ENCODE data around the gene CELF5. TPM values are rescaled to one million over a fixed set of nuclear protein-coding genes. Genes with fewer than 3 reads are reported as not detected.

The CELF5 gene
- total RNA-seq, 1 experiment from 2014 or later: 7.7 TPM

DNA sequence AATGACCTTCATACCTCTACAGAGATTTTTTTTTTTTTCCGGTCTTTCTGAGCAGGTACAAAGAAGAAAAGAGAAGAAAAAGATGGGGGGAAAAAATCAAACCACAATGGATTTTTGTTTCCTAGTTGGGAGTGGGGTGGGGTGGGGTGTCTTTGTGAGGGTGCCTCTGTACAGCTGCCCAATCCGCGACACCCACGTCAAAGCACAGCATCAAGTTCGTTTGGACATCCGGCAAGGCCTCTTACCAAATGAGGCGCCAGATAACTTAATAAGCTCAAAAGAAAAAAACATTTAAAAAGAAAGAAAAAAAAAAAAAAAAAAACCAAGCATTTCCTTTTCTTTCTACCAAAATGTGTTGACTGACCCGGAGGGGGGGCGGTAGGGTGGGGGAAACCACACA is 71.6 kb downstream of the CELF5 start:
- POLR2A ChIA-PET: no interaction called here

DNA sequence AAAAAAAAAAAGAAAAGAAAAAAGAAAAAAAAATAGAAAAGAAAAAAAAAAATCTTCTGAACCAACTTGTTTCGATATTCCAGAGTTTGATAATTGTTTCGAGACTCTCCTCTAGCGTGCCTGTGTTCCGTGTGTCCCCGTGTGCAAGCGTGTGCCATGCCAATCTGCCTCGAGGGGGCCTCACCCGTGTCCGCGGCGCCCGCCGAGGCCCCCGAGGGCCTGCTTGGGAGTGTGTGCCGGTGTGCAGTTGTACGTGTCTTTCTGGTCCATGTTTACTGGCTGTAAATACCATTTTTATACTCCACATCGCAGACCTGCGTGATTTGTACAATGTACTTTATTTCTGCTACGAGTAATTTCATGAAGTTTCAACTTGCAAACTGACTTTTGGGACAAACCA is 72.0 kb downstream of the CELF5 start:
- H3K36me3 Mint-ChIP-seq: no peaks in the 10 kb centered on the region
- no peak for ATAC-seq
- no peak overlapping the region for H3K27ac Mint-ChIP-seq
- H3K4me1 Mint-ChIP-seq: no peaks in the 10 kb centered on the region
- no peak for DNase-seq (ENCODE audit: low spot score)
- H3K9me3 Mint-ChIP-seq: peaks cover 7% of the 10 kb centered on the region
- H3K27me3 Mint-ChIP-seq (ENCODE audit: low read depth): peaks cover 17% of the 10 kb centered on the region
- POLR2A ChIA-PET: no interaction called here
- CTCF ChIA-PET: interaction anchor here (1.5 to 1.6 kb wide), 2 partner anchors 8 to 189 kb away, joined by 5 to 14 read pairs; no protein-coding TSS in a partner anchor
- H3K4me3 Mint-ChIP-seq: no peak overlapping the region
- TF ChIP-seq, protein P1, sequence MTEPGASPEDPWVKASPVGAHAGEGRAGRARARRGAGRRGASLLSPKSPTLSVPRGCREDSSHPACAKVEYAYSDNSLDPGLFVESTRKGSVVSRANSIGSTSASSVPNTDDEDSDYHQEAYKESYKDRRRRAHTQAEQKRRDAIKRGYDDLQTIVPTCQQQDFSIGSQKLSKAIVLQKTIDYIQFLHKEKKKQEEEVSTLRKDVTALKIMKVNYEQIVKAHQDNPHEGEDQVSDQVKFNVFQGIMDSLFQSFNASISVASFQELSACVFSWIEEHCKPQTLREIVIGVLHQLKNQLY (CRISPR knock-in tag; IDR thresholded peaks at IDR 0.05): no peak
- TF ChIP-seq CREM (CRISPR knock-in tag; IDR thresholded peaks at IDR 0.05) (no peak), SMAD3 (CRISPR knock-in tag; IDR thresholded peaks at IDR 0.05; ENCODE audit: borderline replicate concordance) (no peak), RORB (CRISPR knock-in tag; IDR thresholded peaks at IDR 0.05) (no peak), ETV6 (CRISPR knock-in tag; IDR thresholded peaks at IDR 0.05) (no peak), ELF4 (CRISPR knock-in tag; IDR thresholded peaks at IDR 0.05; ENCODE audit: low read depth) (no peak), FOXK1 (CRISPR knock-in tag; IDR thresholded peaks at IDR 0.05) (no peak), GABPB1 (CRISPR knock-in tag; IDR thresholded peaks at IDR 0.05) (no peak), EMX1 (CRISPR knock-in tag; IDR thresholded peaks at IDR 0.05) (no peak), JUN (CRISPR knock-in tag; IDR thresholded peaks at IDR 0.05) (no peak)
- TF ChIP-seq, protein P2, sequence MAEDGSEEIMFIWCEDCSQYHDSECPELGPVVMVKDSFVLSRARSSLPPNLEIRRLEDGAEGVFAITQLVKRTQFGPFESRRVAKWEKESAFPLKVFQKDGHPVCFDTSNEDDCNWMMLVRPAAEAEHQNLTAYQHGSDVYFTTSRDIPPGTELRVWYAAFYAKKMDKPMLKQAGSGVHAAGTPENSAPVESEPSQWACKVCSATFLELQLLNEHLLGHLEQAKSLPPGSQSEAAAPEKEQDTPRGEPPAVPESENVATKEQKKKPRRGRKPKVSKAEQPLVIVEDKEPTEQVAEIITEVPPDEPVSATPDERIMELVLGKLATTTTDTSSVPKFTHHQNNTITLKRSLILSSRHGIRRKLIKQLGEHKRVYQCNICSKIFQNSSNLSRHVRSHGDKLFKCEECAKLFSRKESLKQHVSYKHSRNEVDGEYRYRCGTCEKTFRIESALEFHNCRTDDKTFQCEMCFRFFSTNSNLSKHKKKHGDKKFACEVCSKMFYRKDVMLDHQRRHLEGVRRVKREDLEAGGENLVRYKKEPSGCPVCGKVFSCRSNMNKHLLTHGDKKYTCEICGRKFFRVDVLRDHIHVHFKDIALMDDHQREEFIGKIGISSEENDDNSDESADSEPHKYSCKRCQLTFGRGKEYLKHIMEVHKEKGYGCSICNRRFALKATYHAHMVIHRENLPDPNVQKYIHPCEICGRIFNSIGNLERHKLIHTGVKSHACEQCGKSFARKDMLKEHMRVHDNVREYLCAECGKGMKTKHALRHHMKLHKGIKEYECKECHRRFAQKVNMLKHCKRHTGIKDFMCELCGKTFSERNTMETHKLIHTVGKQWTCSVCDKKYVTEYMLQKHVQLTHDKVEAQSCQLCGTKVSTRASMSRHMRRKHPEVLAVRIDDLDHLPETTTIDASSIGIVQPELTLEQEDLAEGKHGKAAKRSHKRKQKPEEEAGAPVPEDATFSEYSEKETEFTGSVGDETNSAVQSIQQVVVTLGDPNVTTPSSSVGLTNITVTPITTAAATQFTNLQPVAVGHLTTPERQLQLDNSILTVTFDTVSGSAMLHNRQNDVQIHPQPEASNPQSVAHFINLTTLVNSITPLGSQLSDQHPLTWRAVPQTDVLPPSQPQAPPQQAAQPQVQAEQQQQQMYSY (CRISPR knock-in tag; IDR thresholded peaks at IDR 0.05): no peak
- TF ChIP-seq, protein P3, sequence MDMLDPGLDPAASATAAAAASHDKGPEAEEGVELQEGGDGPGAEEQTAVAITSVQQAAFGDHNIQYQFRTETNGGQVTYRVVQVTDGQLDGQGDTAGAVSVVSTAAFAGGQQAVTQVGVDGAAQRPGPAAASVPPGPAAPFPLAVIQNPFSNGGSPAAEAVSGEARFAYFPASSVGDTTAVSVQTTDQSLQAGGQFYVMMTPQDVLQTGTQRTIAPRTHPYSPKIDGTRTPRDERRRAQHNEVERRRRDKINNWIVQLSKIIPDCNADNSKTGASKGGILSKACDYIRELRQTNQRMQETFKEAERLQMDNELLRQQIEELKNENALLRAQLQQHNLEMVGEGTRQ (CRISPR knock-in tag; IDR thresholded peaks at IDR 0.05): no peak
- TF ChIP-seq, protein P4, sequence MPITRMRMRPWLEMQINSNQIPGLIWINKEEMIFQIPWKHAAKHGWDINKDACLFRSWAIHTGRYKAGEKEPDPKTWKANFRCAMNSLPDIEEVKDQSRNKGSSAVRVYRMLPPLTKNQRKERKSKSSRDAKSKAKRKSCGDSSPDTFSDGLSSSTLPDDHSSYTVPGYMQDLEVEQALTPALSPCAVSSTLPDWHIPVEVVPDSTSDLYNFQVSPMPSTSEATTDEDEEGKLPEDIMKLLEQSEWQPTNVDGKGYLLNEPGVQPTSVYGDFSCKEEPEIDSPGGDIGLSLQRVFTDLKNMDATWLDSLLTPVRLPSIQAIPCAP (CRISPR knock-in tag; IDR thresholded peaks at IDR 0.05): no peak

More for the DNA sequence above, 71.6 kb downstream of the CELF5 start:
- peaks cover 16% of the 10 kb centered on the region for H3K27me3 Mint-ChIP-seq (ENCODE audit: low read depth)
- ATAC-seq (no peak), DNase-seq (ENCODE audit: low spot score) (no peak)
- TF ChIP-seq ZNF317 (CRISPR knock-in tag; IDR thresholded peaks at IDR 0.05; ENCODE audit: borderline replicate concordance, low read depth): no peak
- TF ChIP-seq, protein P1 (CRISPR knock-in tag; IDR thresholded peaks at IDR 0.05): no peak
- no peak for TF ChIP-seq ZNF219 (CRISPR knock-in tag; IDR thresholded peaks at IDR 0.05; ENCODE audit: borderline replicate concordance)
- TF ChIP-seq, protein P5, sequence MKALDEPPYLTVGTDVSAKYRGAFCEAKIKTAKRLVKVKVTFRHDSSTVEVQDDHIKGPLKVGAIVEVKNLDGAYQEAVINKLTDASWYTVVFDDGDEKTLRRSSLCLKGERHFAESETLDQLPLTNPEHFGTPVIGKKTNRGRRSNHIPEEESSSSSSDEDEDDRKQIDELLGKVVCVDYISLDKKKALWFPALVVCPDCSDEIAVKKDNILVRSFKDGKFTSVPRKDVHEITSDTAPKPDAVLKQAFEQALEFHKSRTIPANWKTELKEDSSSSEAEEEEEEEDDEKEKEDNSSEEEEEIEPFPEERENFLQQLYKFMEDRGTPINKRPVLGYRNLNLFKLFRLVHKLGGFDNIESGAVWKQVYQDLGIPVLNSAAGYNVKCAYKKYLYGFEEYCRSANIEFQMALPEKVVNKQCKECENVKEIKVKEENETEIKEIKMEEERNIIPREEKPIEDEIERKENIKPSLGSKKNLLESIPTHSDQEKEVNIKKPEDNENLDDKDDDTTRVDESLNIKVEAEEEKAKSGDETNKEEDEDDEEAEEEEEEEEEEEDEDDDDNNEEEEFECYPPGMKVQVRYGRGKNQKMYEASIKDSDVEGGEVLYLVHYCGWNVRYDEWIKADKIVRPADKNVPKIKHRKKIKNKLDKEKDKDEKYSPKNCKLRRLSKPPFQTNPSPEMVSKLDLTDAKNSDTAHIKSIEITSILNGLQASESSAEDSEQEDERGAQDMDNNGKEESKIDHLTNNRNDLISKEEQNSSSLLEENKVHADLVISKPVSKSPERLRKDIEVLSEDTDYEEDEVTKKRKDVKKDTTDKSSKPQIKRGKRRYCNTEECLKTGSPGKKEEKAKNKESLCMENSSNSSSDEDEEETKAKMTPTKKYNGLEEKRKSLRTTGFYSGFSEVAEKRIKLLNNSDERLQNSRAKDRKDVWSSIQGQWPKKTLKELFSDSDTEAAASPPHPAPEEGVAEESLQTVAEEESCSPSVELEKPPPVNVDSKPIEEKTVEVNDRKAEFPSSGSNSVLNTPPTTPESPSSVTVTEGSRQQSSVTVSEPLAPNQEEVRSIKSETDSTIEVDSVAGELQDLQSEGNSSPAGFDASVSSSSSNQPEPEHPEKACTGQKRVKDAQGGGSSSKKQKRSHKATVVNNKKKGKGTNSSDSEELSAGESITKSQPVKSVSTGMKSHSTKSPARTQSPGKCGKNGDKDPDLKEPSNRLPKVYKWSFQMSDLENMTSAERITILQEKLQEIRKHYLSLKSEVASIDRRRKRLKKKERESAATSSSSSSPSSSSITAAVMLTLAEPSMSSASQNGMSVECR (CRISPR knock-in tag; IDR thresholded peaks at IDR 0.05; ENCODE audit: borderline replicate concordance): no peak
- TF ChIP-seq ZNF423 (CRISPR knock-in tag; IDR thresholded peaks at IDR 0.05): no peak
- TF ChIP-seq KAT7 (CRISPR knock-in tag; IDR thresholded peaks at IDR 0.05; ENCODE audit: borderline replicate concordance): no peak
- TF ChIP-seq ZNF232 (CRISPR knock-in tag; IDR thresholded peaks at IDR 0.05): no peak
- TF ChIP-seq, protein P6, sequence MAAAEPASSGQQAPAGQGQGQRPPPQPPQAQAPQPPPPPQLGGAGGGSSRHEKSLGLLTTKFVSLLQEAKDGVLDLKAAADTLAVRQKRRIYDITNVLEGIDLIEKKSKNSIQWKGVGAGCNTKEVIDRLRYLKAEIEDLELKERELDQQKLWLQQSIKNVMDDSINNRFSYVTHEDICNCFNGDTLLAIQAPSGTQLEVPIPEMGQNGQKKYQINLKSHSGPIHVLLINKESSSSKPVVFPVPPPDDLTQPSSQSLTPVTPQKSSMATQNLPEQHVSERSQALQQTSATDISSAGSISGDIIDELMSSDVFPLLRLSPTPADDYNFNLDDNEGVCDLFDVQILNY (CRISPR knock-in tag; IDR thresholded peaks at IDR 0.05): no peak
- TF ChIP-seq ZNF396 (CRISPR knock-in tag; IDR thresholded peaks at IDR 0.05; ENCODE audit: borderline replicate concordance): no peak
- no peak for TF ChIP-seq NFATC4 (CRISPR knock-in tag; IDR thresholded peaks at IDR 0.05)
- TF ChIP-seq, protein P7, sequence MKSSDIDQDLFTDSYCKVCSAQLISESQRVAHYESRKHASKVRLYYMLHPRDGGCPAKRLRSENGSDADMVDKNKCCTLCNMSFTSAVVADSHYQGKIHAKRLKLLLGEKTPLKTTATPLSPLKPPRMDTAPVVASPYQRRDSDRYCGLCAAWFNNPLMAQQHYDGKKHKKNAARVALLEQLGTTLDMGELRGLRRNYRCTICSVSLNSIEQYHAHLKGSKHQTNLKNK (CRISPR knock-in tag; IDR thresholded peaks at IDR 0.05): no peak
- H3K27ac Mint-ChIP-seq: no peak overlapping the region
- H3K4me1 Mint-ChIP-seq: no peaks in the 10 kb centered on the region
- H3K36me3 Mint-ChIP-seq: no peaks in the 10 kb centered on the region
- CTCF ChIA-PET: interaction anchor here (1.1 to 1.6 kb wide), 3 partner anchors 9 to 189 kb away, joined by 5 to 14 read pairs (median 6); no protein-coding TSS in a partner anchor
- H3K4me3 Mint-ChIP-seq: no peak overlapping the region
- peaks cover 7% of the 10 kb centered on the region for H3K9me3 Mint-ChIP-seq
